ENCODE measurements around the gene STX1A.

The STX1A gene

GRCh38 chr7:73669858-73670385, 49.5 kb downstream of the STX1A start:
- TF ChIP-seq ZNF791 (tag by site-specific recombination; IDR thresholded peaks at IDR 0.05), result no peak
- TF ChIP-seq ZNF571 (tag by site-specific recombination; IDR thresholded peaks at IDR 0.05), result no peak
- no peak for TF ChIP-seq ZSCAN16 (tag by site-specific recombination; IDR thresholded peaks at IDR 0.05)
- no peak for TF ChIP-seq SP2 (tag by site-specific recombination; IDR thresholded peaks at IDR 0.05)
- TF ChIP-seq ZNF362 (tag by site-specific recombination; IDR thresholded peaks at IDR 0.05), result no peak
- TF ChIP-seq, protein P1, sequence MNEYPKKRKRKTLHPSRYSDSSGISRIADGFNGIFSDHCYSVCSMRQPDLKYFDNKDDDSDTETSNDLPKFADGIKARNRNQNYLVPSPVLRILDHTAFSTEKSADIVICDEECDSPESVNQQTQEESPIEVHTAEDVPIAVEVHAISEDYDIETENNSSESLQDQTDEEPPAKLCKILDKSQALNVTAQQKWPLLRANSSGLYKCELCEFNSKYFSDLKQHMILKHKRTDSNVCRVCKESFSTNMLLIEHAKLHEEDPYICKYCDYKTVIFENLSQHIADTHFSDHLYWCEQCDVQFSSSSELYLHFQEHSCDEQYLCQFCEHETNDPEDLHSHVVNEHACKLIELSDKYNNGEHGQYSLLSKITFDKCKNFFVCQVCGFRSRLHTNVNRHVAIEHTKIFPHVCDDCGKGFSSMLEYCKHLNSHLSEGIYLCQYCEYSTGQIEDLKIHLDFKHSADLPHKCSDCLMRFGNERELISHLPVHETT (tag by site-specific recombination; IDR thresholded peaks at IDR 0.05), result no peak
- TF ChIP-seq ZNF140 (tag by site-specific recombination; IDR thresholded peaks at IDR 0.05), result no peak
- no peak for TF ChIP-seq TCF7L2 (IDR thresholded peaks at IDR 0.05; ENCODE audit: borderline replicate concordance, low read depth, low read length)
- no peak overlapping the region for H3K27ac ChIP-seq (ENCODE audit: extremely low read depth, low read depth, low read length)
- POLR2A ChIA-PET, result interaction anchor here (0.6 to 0.7 kb wide), 2 partner anchors 22 to 47 kb away, joined by 3 read pairs; no protein-coding TSS in a partner anchor

DNA sequence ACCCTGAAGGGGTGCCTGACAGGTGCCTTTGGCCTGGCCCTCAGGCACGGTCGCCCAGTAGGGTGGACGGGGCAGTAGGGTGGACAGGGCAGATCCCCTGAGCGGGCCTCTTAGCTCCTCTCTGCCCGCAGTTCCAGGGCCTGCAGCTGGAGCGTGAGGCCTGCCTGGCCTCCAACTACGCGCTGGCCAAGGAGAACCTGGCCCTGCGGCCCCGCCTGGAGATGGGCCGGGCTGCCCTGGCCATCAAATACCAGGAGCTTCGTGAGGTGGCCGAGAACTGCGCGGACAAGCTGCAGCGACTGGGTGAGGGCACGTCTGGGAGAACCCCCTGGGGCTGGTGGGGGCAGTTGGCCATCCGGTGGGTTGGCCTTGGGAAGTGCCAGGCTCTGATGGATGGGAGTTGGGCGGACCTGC, 50.2 kb downstream of the STX1A start:
- Histone ChIP-seq H3K27ac (ENCODE audit: extremely low read depth, low read depth, low read length) (no peak overlapping the region), H3K9me3 (ENCODE audit: control insufficient read depth, insufficient read depth, low read depth, low read length) (no peaks in the 10 kb centered on the region), H3K4me1 (ENCODE audit: control insufficient read depth, insufficient read depth, low read length) (no peaks in the 10 kb centered on the region; the same call in 1 of the 2 replicates), H3K4me3 (ENCODE audit: low read depth, low read length) (no peak overlapping the region), H3K36me3 (ENCODE audit: control insufficient read depth in 2 of 2, insufficient read depth in 1 of 2, low read length in 2 of 2) (peaks cover 0 to 8% of the 10 kb centered on the region in 2 experiments; a peak in 1 of 3 replicates)
- ChIA-PET POLR2A (interaction anchor here (0.6 kb wide), 1 partner anchor 48 kb away, joined by 3 read pairs; no protein-coding TSS in a partner anchor), CTCF (interaction anchor here (1.2 to 3.3 kb wide), 3 partner anchors 56 to 62 kb away, joined by 5 to 29 read pairs (median 9); no protein-coding TSS in a partner anchor)
- TF ChIP-seq SP2 (tag by site-specific recombination; IDR thresholded peaks at IDR 0.05) (peak; percentile 33), SCRT2 (tag by site-specific recombination; IDR thresholded peaks at IDR 0.05) (0 out of 2 replicates have a peak, but pooled peaks have one; percentile 30), ZNF626 (tag by site-specific recombination; IDR thresholded peaks at IDR 0.05) (no peak)
- TF ChIP-seq, protein P2, sequence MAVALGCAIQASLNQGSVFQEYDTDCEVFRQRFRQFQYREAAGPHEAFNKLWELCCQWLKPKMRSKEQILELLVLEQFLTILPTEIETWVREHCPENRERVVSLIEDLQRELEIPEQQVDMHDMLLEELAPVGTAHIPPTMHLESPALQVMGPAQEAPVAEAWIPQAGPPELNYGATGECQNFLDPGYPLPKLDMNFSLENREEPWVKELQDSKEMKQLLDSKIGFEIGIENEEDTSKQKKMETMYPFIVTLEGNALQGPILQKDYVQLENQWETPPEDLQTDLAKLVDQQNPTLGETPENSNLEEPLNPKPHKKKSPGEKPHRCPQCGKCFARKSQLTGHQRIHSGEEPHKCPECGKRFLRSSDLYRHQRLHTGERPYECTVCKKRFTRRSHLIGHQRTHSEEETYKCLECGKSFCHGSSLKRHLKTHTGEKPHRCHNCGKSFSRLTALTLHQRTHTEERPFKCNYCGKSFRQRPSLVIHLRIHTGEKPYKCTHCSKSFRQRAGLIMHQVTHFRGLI (tag by site-specific recombination; IDR thresholded peaks at IDR 0.05), result peak; percentile 22; the same call in 1 of the 2 replicates

More at GRCh38 chr7:73669858-73670385, 49.5 kb downstream of the STX1A start:
- Histone ChIP-seq H3K9me3 (ENCODE audit: control insufficient read depth, insufficient read depth, low read depth, low read length) (no peaks in the 10 kb centered on the region), H3K36me3 (ENCODE audit: control insufficient read depth in 2 of 2, insufficient read depth in 1 of 2, low read length in 2 of 2) (peaks cover 0 to 8% of the 10 kb centered on the region in 2 experiments; a peak in 1 of 3 replicates), H3K4me1 (ENCODE audit: control insufficient read depth, insufficient read depth, low read length) (no peaks in the 10 kb centered on the region; the same call in 1 of the 2 replicates), H3K4me3 (ENCODE audit: low read depth, low read length) (no peak overlapping the region)
- CTCF ChIA-PET, result interaction anchor here (0.6 to 3.3 kb wide), 4 partner anchors 16 to 63 kb away, joined by 3 to 29 read pairs (median 6); no protein-coding TSS in a partner anchor

- TF ChIP-seq ZNF202 (tag by site-specific recombination; IDR thresholded peaks at IDR 0.05; ENCODE audit: borderline replicate concordance) (no peak), IKZF3 (tag by site-specific recombination; IDR thresholded peaks at IDR 0.05) (peak; percentile 31; the same call in 1 of the 2 replicates), ZBTB21 (tag by site-specific recombination; IDR thresholded peaks at IDR 0.05) (no peak), ZNF398 (tag by site-specific recombination; IDR thresholded peaks at IDR 0.05) (peak; percentile 60), ATF2 (tag by site-specific recombination; IDR thresholded peaks at IDR 0.05; ENCODE audit: low read depth) (no peak)
- POLR2A ChIA-PET, result no interaction called here
- Histone ChIP-seq H3K4me3 (ENCODE audit: low read depth, low read length) (peak overlapping the region; percentile 58), H3K27ac (ENCODE audit: extremely low read depth, low read depth, low read length) (peak overlapping the region; percentile 58; the same call in 1 of the 2 replicates), H3K4me1 (ENCODE audit: control insufficient read depth, insufficient read depth, low read length) (no peaks in the 10 kb centered on the region; the same call in 1 of the 2 replicates), H3K9me3 (ENCODE audit: control insufficient read depth, insufficient read depth, low read depth, low read length) (no peaks in the 10 kb centered on the region), H3K36me3 (ENCODE audit: control insufficient read depth in 2 of 2, insufficient read depth in 1 of 2, low read length in 2 of 2) (peaks cover 0 to 8% of the 10 kb centered on the region in 2 experiments; a peak in 1 of 3 replicates)
- CTCF ChIA-PET, result interaction anchor here (1.2 to 3.3 kb wide), 4 partner anchors 40 to 62 kb away, joined by 5 to 29 read pairs (median 7); no protein-coding TSS in a partner anchor
These were observed 50.6 kb downstream of the STX1A start for GRCh38 chr7:73668886-73669230.

All from HEK293 (cell line).